Measurements from ENCODE around the gene RXRG. TPM values are rescaled to one million over a fixed set of nuclear protein-coding genes. Genes with fewer than 3 reads are reported as not detected.

RXRG gene
- polyA plus RNA-seq (0.78 and 2.1 TPM in 2 replicates), polyA minus RNA-seq (0.73 and 1.3 TPM in 2 replicates)

GRCh38 chr1:165444897-165445370, at the start of gene RXRG:
RXRG (minus strand) TSS chr1:165445126; CDS start chr1:165444893, 233 bp downstream.
- Histone ChIP-seq H4K20me1 (ENCODE audit: insufficient read depth) (no peaks in the 10 kb centered on the region), H3K9me2 (ENCODE audit: insufficient read depth, low read length) (no peaks in the 10 kb centered on the region), H2AFZ (ENCODE audit: low read depth, low read length) (no peak within 1 kb of the TSS), H3K9me3 (ENCODE audit: low read length) (no peaks in the 10 kb centered on the region), H3K4me2 (ENCODE audit: low read length) (peak within 1 kb of the TSS; percentile 86), H3K79me2 (replicated peaks; ENCODE audit: insufficient read depth, low read length) (no peaks in the 10 kb centered on the region), H3K27me3 (ENCODE audit: insufficient read depth, low read depth, low read length) (peaks cover 15% of the 10 kb centered on the region), H3F3A (ENCODE audit: insufficient read depth, low read length, poor library complexity, severe bottlenecking) (no peaks in the 10 kb centered on the region), H3K4me3 (ENCODE audit: low read length) (peak within 1 kb of the TSS; percentile 66), H3K9ac (ENCODE audit: low read length) (peak within 1 kb of the TSS; percentile 44), H3K36me3 (ENCODE audit: insufficient read depth, low read length) (no peaks in the 10 kb centered on the region), H3K27ac (ENCODE audit: low read length) (no peak within 1 kb of the TSS)
- TF ChIP-seq CTCF (IDR thresholded peaks at IDR 0.05; ENCODE audit: poor library complexity, severe bottlenecking) (peak; percentile 17), MXI1 (conservative IDR thresholded peaks at IDR 0.05; ENCODE audit: poor library complexity, severe bottlenecking) (peak; percentile 17), RAD21 (conservative IDR thresholded peaks at IDR 0.05) (peak; percentile 39), EZH2 (IDR thresholded peaks at IDR 0.05; ENCODE audit: borderline replicate concordance, insufficient read depth, low read length, poor library complexity, severe bottlenecking) (no peak), SMC3 (conservative IDR thresholded peaks at IDR 0.05; ENCODE audit: poor library complexity) (peak; percentile 41), TAF1 (IDR thresholded peaks at IDR 0.05; ENCODE audit: low read depth) (peak; percentile 17), REST (IDR thresholded peaks at IDR 0.05; ENCODE audit: borderline replicate concordance) (no peak), EP300 (conservative IDR thresholded peaks at IDR 0.05; ENCODE audit: poor library complexity, severe bottlenecking) (peak; percentile 47), POLR2AphosphoS5 (IDR thresholded peaks at IDR 0.05) (peak; percentile 26)

GRCh38 chr1:165492845-165493373, 48.0 kb upstream of the RXRG start:
- Histone ChIP-seq H3K9ac (ENCODE audit: low read length) (no peak overlapping the region), H3K27ac (ENCODE audit: low read length) (no peak overlapping the region), H3F3A (ENCODE audit: insufficient read depth, low read length, poor library complexity, severe bottlenecking) (no peaks in the 10 kb centered on the region), H3K4me3 (ENCODE audit: low read length) (no peak overlapping the region), H3K79me2 (replicated peaks; ENCODE audit: insufficient read depth, low read length) (no peaks in the 10 kb centered on the region), H2AFZ (ENCODE audit: low read depth, low read length) (no peak overlapping the region), H4K20me1 (ENCODE audit: insufficient read depth) (no peaks in the 10 kb centered on the region), H3K27me3 (ENCODE audit: insufficient read depth, low read depth, low read length) (no peaks in the 10 kb centered on the region), H3K4me2 (ENCODE audit: low read length) (no peak overlapping the region), H3K9me3 (ENCODE audit: low read length) (no peaks in the 10 kb centered on the region), H3K9me2 (ENCODE audit: insufficient read depth, low read length) (no peaks in the 10 kb centered on the region), H3K36me3 (ENCODE audit: insufficient read depth, low read length) (no peaks in the 10 kb centered on the region)
- TF ChIP-seq EP300 (conservative IDR thresholded peaks at IDR 0.05; ENCODE audit: poor library complexity, severe bottlenecking) (no peak), TAF1 (IDR thresholded peaks at IDR 0.05; ENCODE audit: low read depth) (no peak), POLR2AphosphoS5 (IDR thresholded peaks at IDR 0.05) (no peak), SMC3 (conservative IDR thresholded peaks at IDR 0.05; ENCODE audit: poor library complexity) (no peak), EZH2 (IDR thresholded peaks at IDR 0.05; ENCODE audit: borderline replicate concordance, insufficient read depth, low read length, poor library complexity, severe bottlenecking) (no peak), MXI1 (conservative IDR thresholded peaks at IDR 0.05; ENCODE audit: poor library complexity, severe bottlenecking) (no peak), CTCF (IDR thresholded peaks at IDR 0.05; ENCODE audit: poor library complexity, severe bottlenecking) (no peak), RAD21 (conservative IDR thresholded peaks at IDR 0.05) (no peak), REST (IDR thresholded peaks at IDR 0.05; ENCODE audit: borderline replicate concordance) (no peak)
